H1 (cell line): Measurements from ENCODE around the gene MXD3. TPM values are rescaled to one million over a fixed set of nuclear protein-coding genes. Genes with fewer than 3 reads are reported as not detected.

Experiments used
- GTF2F1 ChIP-seq: IDR thresholded peaks from 2 replicates; pipeline ENCODE4 v1.6.1; 2012; ENCODE audit warnings: low read depth, low read length, improper control_type of control experiment, borderline replicate concordance
- NRF1 ChIP-seq: IDR thresholded peaks from 2 replicates; pipeline ENCODE4 v1.6.1; 2011; ENCODE audit warnings: mild to moderate bottlenecking, low read depth, low read length, improper control_type of control experiment
- RAD21 ChIP-seq, 2 experiments: IDR thresholded peaks in 1 of 2; conservative IDR thresholded peaks in 1 of 2; 2 replicates each; pipeline ENCODE4 v1.6.1; 2011; ENCODE audit warnings: low read depth in 2 of 2, low read length in 2 of 2, improper control_type of control experiment in 1 of 2, inconsistent platforms in 1 of 2, mild to moderate bottlenecking in 1 of 2, moderate library complexity in 1 of 2
- SAP30 ChIP-seq: fragments of 300-600 bp; sonication (generic); IDR thresholded peaks from 2 replicates; pipeline ENCODE4 v1.7.1; 2012; ENCODE audit warnings: low read length, moderate library complexity, mild to moderate bottlenecking, inconsistent platforms; ENCODE audit not compliant: insufficient read depth, insufficient replicate concordance
- SIN3A ChIP-seq, 2 experiments: IDR thresholded peaks in 1 of 2; conservative IDR thresholded peaks in 1 of 2; 2 replicates each; pipeline ENCODE4 v1.6.1; 2011 to 2012; ENCODE audit warnings: low read length in 2 of 2, improper control_type of control experiment in 1 of 2, low read depth in 1 of 2, mild to moderate bottlenecking in 1 of 2
- SIX5 ChIP-seq: IDR thresholded peaks from 2 replicates; pipeline ENCODE4 v1.6.1; 2011; ENCODE audit warnings: mild to moderate bottlenecking, low read depth, low read length
- TCF12 ChIP-seq: IDR thresholded peaks from 2 replicates; pipeline ENCODE4 v1.6.1; 2011; ENCODE audit warnings: low read depth, mild to moderate bottlenecking, low read length
- ZNF274 ChIP-seq: IDR thresholded peaks from 2 replicates; pipeline ENCODE4 v1.7.0; 2012; ENCODE audit warnings: low read length, borderline replicate concordance; ENCODE audit errors: extremely low read depth
- polyA plus RNA-seq, 7 experiments: library from polyadenylated mRNA; depleted of rRNA in 3 of 7; stranded (reverse) in 5 of 7; unstranded in 2 of 7; fragments of >200 nt in 5 of 7; fragments of 200-250 nt in 2 of 7; gene quantifications; 1 replicate in 5 of 7; 2 replicates in 1 of 7; 4 replicates in 1 of 7; pipeline versions ENCODE4 v1.2.1 to v1.2.3, GENCODE V29; 2011 to 2013; ENCODE audit warnings: missing spikeins in 2 of 7, mixed read lengths in 2 of 7
- total RNA-seq: library from RNA; stranded (reverse); fragmentation: NEBNext Ultra II Directional; extraction: Animal tissue kit (Norgen Biotek cat#: 25700); gene quantifications from 2 replicates; pipeline ENCODE4 v1.2.1, GENCODE V29; 2021
- TF ChIP-seq, protein P1 (sequence below): IDR thresholded peaks from 2 replicates; pipeline ENCODE4 v1.6.1; 2012; ENCODE audit warnings: inconsistent platforms

MXD3 gene
- total and polyA plus RNA-seq, 2 of the 8 experiments (the other 6 are each of a cell fraction or from before 2014, with no cell fraction given) = 6.5 to 7.7 TPM

DNA sequence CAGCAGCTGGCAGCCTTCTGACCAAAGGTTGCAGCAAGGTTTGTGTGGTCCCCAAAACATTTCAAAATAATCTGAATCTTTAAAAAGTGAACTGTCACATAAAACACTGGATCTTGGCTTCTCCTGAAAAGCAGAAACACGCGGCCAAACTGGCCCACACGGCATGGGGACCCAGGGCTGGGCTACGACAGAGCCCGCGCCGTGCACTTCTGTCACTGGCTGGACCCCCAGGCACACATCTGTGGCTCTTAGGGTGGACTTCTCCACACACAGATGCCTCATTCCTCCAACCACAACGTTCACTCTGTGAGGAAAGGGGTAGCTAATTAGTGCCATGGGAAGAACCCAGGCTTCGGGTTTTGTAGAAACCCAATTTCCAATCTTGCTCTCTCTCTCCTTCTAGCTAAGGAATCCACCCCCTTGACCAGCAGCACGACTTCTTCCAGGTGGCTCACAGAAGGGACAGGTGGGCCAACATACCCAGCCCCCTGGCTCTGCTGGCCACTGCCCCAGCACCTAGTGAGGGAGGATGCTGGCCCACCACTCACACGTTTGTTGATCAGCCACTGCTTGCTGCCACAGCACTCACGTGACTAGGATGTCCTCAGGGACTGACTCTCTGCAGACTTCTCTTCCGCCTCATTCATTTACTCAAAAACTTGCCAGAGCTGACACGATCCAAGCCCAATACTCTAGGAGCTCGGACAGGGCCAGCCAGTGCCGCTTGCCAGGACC is 21.9 kb upstream of the MXD3 start (continued):
- TF ChIP-seq RAD21 (IDR thresholded peaks at IDR 0.05 in 1 of 2, conservative IDR thresholded peaks at IDR 0.05 in 1 of 2; ENCODE audit: low read depth in 2 of 2, low read length in 2 of 2) (no peak), SIX5 (no peak), GTF2F1 (no peak), TCF12 (no peak), SIN3A (conservative IDR thresholded peaks at IDR 0.05 in 1 of 2, IDR thresholded peaks at IDR 0.05 in 1 of 2; ENCODE audit: low read depth in 1 of 2, low read length in 2 of 2) (no peak), NRF1 (no peak), ZNF274 (no peak), SAP30 (no peak)
- TF ChIP-seq, protein P1, sequence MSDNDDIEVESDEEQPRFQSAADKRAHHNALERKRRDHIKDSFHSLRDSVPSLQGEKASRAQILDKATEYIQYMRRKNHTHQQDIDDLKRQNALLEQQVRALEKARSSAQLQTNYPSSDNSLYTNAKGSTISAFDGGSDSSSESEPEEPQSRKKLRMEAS = no peak
